Limb (tissue), 2 donors: ENCODE data around the gene STARD3.
A peak's percentile ranks its signal among the peaks of the same experiment; 100 is the strongest.

Source experiments
- DNase-seq, 2 donors: peaks; one replicate each; pipeline ENCODE4 v3.0.0-alpha.2; 2016; ENCODE audit errors: extremely low spot score in 2 of 2

Gene STARD3

DNA sequence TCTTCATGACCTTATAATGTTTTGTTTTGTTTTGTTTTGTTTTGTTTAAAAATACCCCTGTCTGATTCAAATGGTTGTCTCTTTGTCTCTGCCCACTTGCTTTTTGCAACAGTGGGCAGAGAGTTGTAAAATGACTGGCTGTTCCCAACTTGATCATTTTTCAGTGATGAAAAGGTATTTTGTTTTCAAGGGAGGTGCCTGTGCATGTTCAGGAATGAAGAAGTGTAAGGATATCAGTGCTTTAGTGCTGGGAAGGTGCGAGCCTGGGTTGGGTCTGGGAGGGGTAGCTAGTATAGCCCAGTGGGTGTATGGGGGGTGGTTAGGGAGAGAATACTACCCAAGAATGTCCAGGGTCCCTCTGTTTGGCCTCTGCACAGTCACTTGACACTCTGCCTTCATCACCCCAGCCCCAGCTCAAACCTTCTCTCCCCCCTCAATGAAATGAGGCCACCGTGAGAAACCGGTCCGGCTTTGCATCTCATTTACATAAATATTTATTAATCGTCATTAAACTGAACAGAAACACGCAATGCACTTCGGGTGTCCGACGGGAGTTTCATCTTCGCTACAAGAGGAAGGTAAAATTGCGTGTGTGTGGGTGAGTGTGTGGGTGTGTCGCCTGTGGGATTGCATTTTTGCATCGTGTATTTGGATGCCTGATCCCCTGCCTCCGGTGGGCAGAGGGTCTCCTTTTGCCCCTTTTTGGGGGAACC is 33.5 kb upstream of the STARD3 start:
- DNase-seq = no peak

DNA sequence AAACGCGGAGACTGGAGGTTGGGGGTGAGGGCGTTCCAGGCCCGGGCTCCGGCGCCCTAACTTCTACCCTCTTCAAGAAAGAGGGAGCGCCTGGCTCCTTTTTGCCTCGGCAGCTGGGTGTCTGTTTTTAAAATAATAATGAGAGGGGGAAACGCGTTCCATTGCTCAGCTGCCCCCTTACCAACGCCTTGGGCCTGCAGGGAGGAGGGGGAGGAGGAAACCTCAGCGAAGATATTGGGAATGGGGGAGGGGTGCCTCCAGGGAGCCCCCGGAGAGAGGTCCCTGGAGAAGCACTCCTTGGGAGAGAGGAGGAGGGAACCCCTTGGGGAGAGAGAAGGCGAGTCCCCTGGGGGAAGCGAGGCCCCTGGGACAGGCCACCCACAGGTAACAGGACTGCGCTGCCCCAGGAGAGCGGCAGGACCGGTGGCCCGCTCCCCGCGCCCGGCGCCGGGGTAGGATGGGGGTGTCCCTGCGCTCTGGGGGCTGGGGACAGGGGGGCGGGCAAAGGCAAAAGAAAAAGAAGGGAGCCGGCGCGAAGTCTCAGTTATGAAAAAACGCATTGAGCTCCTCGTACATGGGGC is 31.9 kb upstream of the STARD3 start:
- DNase-seq = no peak

DNA sequence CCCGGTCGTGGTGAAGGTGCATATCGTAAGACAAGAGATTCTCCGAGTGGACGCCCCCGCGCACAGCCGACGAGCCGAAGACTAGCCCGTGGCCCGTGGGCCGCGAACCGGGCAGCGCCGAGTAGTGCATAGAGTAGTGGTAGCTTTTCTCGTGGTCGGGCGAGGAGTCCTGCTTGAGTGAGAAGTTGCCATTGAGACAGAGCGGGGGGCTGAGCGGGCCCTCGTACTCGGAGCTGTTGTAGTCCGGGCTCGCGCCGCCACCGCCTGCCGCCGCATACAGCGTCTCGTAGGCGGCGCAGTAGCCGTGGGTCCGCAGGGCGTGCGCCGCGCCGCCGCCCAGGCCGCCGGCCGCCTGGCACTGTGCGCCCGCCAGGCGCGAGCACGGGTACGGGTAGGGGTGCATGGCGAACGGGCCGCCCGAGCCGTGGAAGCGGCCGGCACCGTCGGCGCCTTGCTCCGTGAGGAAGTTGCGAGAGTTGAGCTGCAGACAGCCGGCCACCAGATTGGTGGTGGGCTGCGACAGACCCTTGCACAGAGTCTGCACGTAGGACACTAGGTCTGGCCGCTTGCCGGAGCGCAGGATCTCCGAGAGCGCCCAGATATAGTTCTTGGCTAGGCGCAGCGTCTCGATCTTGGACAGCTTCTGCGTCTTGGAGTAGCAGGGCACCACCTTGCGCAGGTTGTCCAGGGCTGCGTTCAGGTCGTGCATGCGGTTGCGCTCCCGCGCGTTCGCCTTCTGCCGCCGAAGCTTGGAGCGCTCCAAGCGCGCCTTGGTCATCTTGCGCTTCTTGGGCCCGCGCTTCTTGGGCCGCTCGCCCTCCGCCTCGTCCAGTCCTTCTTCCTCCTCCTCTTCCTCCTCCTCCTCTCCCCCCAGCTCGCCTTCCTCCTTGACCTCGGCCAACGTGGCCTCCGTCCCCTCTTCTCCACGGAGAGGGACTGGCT is 31.2 kb upstream of the STARD3 start:
- no peak for DNase-seq

DNA sequence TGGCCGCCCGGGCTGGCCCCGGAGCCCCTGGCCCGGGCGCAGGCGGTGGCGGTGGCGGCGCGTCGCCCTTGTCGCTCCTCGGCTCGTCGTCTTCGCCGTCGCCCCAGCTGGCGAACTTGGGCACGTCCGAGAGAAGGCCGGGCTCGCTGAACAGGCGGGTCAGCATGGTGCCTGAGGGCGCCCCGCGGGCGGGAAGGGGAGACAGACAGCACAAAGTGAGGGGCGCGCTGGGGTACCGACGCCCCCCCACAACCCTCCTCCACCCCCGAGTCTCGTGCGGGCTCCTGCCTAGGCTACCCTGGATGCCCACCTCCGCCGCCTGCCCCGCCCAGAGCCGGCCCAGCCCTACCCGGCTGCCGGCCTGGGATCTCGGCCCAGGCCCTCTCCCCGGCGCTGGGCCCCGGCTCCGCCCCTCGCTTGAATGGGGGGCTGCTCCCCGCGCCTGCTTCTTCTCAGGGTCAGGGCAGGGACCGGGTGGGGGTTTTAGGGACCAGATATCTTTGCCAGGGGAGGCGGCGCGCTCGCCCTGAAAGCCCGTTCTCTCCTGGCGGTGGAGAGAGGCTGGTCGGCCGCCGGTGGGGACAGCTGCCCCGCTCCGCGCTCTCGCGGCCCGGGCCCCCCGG is 30.4 kb upstream of the STARD3 start:
- DNase-seq = no peak

DNA sequence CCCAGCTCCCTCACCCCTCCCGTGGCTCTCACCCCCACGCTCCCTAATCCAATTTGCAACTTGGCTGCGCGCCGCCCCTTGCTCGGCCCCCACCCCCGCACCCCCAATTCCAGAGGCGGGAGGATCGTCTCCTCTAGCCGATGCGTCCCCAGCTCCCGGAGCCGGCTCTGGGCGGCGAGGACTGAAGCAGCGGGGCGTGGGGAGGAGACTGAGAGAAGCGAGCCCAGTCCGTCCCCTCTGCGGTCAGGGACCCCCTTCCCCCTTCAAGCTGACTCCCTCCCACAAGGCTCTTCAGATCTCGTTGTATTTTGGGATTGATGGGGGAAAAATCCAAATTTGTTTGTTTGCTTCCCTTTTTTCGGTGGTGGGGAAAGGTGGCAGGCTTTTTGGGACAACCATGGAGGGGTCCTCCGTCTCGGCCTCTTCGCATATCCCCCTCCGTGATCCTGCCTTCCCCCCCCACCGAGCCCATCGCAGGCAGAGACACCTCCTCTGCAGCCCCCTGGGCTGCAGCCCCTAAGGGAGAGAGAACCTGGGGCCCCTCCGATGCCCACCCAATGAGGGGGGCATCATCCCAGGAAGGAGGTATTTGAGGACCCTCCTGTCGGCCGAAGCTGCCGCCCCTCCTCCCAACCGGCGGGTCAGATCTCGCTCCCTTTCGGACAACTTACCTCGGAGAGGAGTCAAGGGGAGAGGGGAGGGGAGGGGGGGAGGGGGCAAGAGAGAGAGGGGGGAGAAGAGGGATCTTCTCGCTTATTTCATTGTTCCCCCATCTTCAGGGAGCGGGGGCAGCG is 29.7 kb upstream of the STARD3 start:
- no peak for DNase-seq

DNA sequence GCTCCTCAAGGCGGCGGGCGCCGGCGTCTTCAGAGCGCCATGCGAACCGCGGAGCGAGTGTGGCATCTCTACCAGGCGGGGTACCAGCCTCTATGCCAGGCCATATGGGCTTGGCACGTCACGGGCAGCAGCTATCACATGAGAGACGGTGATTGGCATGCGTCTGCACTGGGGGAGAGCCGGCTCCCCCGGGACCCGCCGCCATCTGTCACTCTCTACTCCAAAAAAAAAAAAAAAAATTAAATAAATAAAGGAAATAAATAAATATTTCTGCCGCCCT is 29.2 kb upstream of the STARD3 start, which contains the start of gene NEUROD2:
Gene NEUROD2, minus strand, starts transcription at position 70 of the 280 bp plus-strand sequence. CDS start 1,321 bp downstream, outside the sequence.
- DNase-seq = no peak

DNA sequence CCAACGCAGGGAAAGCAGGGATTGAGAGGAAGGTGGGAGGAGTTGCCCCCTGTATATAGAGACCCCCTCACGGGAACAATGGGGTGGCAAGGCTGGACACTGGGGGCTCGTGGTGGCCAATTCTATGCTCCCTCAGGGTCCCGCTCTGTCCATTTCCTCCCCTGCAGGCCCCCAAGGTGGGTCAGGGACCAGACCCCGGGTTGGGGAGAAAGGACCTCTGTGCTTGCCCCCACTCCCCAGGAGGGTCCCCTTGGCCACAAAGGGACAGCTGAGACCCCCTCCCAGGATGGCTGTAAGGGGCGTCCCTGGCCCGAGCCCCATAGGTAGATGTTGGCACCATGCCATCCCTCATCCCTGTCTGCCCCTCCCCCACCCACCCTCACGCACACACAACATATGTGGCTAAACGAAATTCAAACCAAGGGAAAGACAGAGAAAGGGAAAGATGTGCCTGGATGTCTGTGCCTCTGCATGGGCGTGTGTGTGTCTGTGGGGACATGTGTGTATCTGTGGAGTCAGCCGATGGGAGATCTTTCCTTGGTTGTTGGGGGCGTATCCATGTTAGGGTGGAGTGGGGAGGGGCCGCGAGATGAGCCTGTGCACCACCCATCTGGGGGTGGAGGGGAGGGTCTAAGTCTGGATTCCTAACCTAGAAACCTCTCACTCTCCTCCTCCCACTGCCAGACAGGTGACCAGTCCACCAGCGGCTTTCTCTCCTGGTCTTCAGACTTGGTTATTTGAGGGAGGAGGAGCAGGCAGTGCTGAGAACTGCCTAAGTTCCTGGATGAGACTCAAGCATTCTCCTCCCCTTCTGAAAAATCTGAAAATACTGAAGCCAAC is 28.6 kb upstream of the STARD3 start:
- no peak for DNase-seq

DNA sequence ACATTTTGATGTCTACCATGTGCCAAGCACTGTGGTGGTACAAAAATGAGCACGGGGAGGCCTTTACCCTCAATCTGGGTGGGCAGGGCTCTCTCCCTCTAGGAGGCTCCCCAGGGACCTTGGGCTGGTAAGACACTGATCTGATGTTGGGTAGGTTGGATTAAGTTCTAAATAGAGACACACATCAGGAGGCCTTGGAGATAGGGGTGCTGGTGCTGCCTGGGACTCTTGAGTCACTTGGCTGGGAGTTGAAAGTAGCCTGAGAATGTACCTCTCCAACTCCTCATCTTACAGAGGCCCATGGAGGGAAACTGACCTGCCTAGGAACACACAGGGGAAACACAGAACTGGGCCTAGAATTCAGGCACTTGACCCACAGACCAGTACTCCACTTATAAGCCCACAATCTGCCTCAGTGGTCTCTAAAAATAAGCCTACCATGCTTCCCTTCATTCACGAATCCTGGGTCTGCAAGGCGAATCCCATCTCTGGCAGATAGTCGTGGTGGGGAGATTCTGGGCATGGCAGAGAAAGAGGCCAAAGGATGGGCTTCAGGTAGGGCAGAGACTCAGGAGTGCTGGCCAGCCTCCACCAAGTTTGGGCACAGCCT is 27.4 kb upstream of the STARD3 start:
- no peak for DNase-seq

DNA sequence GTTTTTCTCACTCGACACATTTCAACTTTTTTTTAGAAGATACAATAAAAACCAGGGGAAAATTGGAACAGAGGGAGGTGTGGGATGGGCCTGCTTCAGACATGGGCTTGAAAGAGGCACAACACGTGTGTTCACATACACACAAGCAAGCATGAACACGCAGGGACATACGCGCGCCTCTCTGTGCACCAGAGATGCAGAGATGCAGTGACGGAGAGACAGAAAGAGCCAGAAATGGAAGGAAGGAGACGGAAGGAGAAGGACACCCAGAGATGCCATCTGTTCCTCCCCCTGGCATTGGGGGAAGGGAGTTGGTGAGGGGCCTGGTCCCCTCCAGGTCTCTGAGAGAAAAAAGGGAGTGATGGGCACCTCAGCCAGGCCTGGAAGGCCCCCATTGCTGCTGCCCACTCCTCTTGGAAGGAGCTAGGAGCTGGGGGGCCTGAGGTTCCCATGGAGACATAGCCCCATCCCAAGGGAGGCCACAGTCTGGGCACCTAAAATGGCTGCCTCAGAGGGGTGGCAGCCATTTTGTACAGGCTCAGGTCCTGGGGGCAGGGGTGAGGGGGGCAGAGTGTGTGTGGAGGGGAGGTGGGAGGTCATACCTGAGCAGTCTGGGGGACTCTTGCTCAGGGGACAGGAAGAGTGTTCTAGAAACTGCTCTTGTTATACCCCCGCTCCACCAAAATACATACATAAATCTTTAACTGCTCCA is 25.4 kb upstream of the STARD3 start:
- no peak for DNase-seq

DNA sequence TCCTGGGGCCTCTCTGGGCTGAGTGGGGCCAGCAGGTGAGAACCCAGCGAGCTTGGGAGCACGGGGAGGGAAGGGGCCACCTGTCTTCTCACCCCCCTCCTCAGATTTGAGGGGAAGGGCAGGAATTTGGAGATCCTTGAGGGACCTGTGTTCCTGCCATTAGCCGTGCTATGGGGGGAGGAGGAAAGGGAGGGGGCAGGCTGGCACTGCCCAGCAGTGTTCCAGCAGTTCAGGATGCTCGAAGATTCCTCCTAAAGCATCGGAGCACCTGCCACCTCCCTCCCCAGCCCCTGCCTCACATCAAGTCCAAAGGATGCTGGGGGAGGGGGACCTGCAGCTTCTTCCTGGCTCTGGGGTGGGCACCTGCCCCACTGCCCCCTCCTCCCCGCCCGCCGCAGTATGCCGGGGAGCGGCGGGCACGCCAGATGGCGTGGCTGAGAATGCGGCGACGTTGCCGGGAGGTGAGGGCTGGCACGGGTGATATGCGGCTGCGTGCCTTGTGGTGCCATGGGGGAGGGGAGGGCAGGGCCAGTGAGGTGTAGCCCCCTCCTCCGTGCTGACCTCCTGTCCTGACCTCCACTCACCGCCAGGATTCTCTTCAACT is 24.6 kb upstream of the STARD3 start:
- DNase-seq = no peak

DNA sequence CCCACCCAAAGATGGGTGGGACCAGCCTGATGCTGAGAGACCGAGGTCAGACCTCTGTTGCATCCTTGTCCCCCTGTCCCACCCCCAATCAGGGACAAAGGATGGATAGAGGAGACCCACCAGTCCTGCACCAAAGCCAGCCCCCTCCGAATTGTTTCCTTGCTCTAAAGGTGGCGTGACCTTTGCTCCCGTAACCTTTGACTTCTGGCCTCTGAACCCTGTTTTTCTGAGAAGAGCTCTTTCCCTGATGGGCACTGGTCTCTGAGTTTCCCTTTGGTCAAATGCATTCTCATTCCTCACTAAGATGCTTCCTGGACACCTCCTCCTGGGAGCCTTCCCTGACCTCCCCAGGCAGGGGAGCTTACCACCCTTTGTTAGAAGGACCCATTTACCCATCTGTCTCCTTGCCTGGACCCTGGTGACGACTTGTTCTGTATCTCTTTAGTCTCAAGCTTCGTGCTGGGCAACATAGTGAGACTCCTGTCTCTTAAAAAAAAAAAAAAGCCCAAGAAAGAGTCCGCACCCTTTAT is 23.9 kb upstream of the STARD3 start:
- DNase-seq = no peak

DNA sequence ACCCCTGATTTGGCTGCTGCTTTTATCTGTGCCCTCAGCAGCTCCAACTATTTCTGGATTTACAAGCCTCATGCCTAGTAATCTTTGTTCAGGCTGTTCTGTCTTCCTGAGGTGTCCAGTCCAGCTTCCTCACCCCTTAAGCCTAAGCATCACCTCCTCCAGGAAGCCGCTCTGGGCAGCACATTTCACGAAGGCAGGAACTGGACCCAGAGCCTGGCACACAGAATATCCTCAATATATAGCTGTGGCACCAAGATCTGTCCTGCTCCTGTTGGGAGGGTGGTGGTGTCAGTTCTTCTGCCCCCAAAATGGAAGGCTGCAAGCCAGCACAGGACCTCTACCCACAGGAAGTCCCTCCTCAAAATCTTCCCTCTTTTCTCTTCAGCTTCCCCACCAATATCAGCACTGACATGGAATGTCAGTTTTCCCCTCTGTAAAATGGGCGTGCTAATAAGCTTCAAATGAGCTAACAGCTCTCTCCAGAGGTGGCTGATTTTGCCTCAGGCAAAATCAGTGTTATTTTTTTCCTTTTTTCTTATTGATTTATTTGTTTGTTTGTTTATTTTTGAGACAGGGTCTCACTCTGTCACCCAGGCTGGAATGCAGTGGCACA is 22.3 kb upstream of the STARD3 start:
- DNase-seq = no peak

DNA sequence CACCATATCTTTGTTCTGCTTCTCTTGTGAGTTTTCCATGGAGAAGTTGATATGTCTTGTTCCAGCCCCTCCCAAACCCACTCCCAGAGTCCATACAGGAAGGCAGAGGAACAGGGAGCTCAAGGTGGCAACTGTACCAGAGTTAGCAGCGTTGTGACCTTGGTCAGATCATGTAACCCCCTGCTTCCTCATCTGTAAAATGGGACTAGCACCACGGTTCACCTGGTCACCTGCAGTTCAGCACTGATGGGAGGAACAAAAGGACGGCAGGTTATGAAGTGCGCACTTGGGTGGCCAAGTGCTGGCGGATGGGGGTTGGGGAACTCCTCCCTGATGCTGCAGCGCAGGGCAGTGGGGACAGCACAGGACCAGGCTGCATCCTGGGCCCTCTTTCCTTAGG is 21.5 kb upstream of the STARD3 start:
- no peak for DNase-seq

DNA sequence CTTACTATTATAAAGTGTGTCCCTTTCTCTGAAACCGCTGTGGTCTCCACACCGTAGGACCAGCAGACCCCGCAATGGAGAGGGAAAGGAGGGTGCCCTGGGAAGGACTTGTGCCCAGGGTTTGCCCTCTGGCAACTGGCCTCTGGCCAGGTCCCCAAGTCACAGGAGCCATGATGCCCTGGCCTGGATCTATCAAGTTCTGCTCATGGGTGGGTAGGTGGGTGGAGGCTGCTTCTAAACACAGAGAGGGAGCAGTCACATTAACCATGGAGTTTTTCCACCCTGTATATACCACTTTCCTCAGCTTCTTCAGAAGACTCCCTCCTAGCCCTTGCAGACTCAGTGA is 19.9 kb upstream of the STARD3 start:
- DNase-seq = no peak

DNA sequence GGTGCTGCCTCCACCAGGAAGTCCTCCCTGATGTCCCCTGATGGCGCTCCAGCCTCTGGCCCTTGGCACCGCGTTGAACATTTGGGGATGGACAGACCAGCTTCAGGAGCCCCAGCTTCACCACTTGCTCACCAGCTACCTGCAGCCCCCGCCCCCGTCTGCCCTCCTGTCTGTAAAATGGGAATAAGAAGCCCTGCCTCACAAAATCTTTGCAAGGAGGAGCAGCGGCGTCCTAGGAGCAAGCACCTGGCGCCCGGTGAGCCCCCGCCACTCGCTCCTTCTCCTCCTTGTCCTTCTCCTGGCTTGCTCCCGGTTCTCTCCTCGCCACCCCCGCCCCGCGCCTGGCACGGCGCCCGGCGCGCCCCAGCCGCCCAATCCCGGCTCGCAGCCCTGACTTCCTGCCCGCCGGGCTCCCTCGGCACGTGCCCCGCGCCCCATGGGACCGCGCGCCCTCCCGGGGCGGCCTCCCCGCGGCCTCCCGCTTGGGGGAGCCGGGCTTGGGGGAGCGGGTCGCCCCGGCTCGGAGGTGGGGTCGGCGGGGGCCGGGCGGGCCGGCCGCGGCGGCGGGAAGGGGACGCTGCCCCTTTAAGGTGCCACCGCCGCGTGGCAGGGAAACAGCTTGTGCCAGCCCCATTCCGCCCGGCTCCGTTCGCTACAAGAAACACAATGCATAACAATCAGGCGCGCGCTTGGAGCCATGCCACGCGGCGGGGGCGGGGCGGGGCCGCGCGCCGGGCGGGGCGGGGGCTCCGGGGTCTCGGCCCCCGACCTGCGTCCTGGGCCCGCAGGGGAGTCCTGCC is 19.3 kb upstream of the STARD3 start:
- DNase-seq = peak in 1 of 2 donors; percentile 79

DNA sequence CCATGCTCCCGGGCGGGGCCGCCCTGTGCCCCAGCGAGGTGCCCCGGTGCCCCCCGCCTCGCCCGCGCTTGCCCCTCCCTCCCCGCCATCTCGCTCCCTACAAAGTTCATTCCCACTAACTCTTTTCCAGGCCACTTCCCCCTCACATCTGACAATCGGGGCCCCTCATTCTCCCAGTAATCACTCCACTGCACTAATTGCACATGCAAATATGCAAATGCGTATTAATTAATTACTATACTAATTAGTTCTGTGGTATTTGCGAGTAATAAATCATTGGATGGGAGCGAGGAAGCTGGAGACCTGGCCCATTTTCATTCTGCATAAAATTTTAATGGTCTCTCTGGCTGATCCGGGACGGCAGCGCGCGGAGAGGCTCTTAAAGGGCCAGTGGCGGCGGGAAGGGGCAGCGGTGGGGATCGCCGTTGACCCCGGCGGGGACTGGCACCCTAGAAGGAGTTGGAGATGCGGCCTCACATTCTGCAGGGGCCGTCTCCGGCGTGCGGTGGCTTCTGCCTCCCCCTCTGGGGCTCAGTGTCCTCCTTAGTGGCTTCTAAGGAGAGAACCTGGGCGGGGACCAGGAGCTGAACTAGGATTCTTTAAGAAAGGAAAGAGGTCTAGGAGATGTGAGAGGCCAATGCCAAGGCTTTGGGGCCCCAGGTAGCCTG is 18.6 kb upstream of the STARD3 start:
- DNase-seq = no peak
